ENCODE measurements around the gene EVC.

Gene EVC

DNA sequence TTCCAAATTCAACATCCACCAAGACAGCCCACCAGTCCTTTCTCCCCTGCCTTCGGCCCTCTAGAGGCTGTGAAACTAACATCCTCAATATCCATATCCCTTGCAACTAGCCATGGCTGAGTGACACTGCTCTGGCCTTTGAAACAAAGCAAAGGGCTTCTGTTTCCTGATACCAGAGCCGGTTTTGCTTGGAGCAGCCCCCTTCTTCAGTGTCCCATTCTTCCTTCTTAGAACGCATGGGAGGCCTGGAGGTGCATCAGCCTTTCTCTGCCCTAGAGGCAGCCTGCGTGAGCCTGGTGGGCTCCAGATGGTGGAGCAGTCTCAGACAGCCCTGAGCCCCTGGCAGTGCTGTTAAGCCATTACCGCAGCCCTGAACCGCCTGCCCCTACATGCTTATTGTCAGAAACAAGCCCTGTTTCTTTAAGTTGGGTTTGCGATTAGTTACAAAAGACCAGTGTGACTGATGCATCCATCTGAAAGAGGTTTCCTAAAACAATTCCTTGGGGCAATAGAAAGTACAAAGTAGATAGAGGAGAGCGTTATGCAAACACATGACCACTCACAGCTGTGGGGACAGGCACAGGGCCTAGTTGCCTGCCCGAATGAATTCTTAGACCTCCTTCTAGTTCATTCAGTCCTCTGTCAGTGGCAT is 74.1 kb downstream of the EVC start:
- Histone ChIP-seq H3K4me2 (ENCODE audit: insufficient read depth, low read length, poor library complexity, severe bottlenecking) (no peak overlapping the region), H3K9ac (ENCODE audit: low read depth, low read length, poor library complexity) (no peak overlapping the region), H3K4me3 (ENCODE audit: low read length in 2 of 2) (no peak overlapping the region), H3K36me3 (replicated peaks in 1 of 2; ENCODE audit: control insufficient read depth in 2 of 2, insufficient read depth in 2 of 2, low read length in 2 of 2) (peaks cover 15 to 50% of the 10 kb centered on the region in 2 donors), H4K8ac (ENCODE audit: low read depth, low read length) (no peak overlapping the region), H3K27me3 (ENCODE audit: control insufficient read depth in 3 of 3, insufficient read depth in 3 of 3, low read depth in 1 of 3, low read length in 3 of 3) (no peaks in the 10 kb centered on the region), H2AK5ac (ENCODE audit: low read depth, low read length) (no peak overlapping the region), H2BK12ac (ENCODE audit: low read length) (no peak overlapping the region), H2AFZ (ENCODE audit: low read length) (no peak overlapping the region), H2BK120ac (ENCODE audit: low read depth, low read length) (no peak overlapping the region), H3K79me1 (ENCODE audit: low read depth, low read length) (no peaks in the 10 kb centered on the region), H3K27ac (replicated peaks; ENCODE audit: low read length) (peak overlapping the region; percentile 47), H4K91ac (ENCODE audit: low read depth, low read length, poor library complexity) (no peak overlapping the region), H3K4ac (ENCODE audit: low read length) (no peak overlapping the region), H3K4me1 (ENCODE audit: control insufficient read depth in 2 of 2, insufficient read depth in 1 of 2, low read depth in 1 of 2, low read length in 2 of 2) (peaks cover 0 to 5% of the 10 kb centered on the region in 2 donors), H3K14ac (ENCODE audit: low read length) (no peak overlapping the region), H2BK5ac (ENCODE audit: low read length) (no peak overlapping the region), H2BK15ac (ENCODE audit: low read length) (no peak overlapping the region), H3K9me3 (replicated peaks in 1 of 2; ENCODE audit: control insufficient read depth in 2 of 2, insufficient read depth in 1 of 2, low read depth in 1 of 2, low read length in 2 of 2) (no peaks in the 10 kb centered on the region), H3K18ac (ENCODE audit: low read length) (no peak overlapping the region), H3K23ac (ENCODE audit: low read depth, low read length, poor library complexity) (no peak overlapping the region)
- WGBS, 2 donors (ENCODE audit: extremely low coverage in 2 of 2, insufficient read length in 2 of 2, insufficient replicate concordance in 1 of 2), result no CpG with 5 or more reads among the region's 9 CpGs
- DNase-seq (ENCODE audit: low spot score), result no peak

DNA sequence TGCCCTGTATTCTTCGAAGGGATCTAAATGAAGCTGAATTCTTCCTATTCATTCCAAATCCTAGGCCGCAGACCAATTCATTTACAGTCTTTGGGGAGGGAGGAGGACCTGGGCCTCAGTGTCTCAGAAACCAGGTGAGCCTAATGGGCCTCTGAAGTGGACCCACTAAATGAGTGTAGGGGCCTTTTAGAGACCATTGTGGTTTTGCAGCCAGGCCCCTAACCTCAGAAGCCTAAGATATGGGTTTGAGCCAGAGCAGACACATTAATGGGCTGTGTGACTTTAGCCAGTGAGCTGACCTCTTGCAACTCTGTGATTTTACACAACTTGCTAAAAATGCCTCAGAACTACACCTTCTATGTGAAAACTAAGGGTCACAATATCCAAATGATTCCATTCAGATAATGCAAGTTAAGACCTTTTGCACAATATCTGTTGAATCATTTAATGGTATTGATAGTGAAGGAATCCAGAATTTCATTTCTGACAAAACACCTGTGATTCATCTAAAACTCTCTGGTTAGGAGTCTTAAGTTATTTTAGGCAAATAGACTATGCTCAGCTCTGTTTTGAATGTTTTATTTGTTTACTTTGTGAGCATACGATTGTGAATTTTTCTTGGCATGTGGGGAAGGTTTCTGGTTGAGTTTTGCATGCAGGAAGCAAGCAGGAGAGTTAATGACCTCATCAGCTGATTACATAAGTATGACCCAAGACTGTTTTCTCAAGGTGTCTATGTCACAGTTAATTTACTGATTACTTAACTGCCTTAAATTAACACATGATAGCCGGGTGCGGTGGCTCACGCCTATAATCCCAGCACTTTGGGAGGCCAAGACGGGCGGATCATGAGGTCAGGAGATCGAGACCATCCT is 75.0 kb downstream of the EVC start:
- Histone ChIP-seq H3K27me3 (ENCODE audit: control insufficient read depth in 3 of 3, insufficient read depth in 3 of 3, low read depth in 1 of 3, low read length in 3 of 3) (no peaks in the 10 kb centered on the region), H3K4me1 (ENCODE audit: control insufficient read depth in 2 of 2, insufficient read depth in 1 of 2, low read depth in 1 of 2, low read length in 2 of 2) (peaks cover 0 to 5% of the 10 kb centered on the region in 2 donors), H3K27ac (replicated peaks; ENCODE audit: low read length) (no peak overlapping the region), H3K4me2 (ENCODE audit: insufficient read depth, low read length, poor library complexity, severe bottlenecking) (no peak overlapping the region), H3K23ac (ENCODE audit: low read depth, low read length, poor library complexity) (no peak overlapping the region), H3K4ac (ENCODE audit: low read length) (no peak overlapping the region), H3K36me3 (replicated peaks in 1 of 2; ENCODE audit: control insufficient read depth in 2 of 2, insufficient read depth in 2 of 2, low read length in 2 of 2) (peaks cover 15 to 50% of the 10 kb centered on the region in 2 donors), H3K14ac (ENCODE audit: low read length) (no peak overlapping the region), H4K91ac (ENCODE audit: low read depth, low read length, poor library complexity) (no peak overlapping the region), H2BK15ac (ENCODE audit: low read length) (no peak overlapping the region), H3K79me1 (ENCODE audit: low read depth, low read length) (no peaks in the 10 kb centered on the region), H3K9me3 (replicated peaks in 1 of 2; ENCODE audit: control insufficient read depth in 2 of 2, insufficient read depth in 1 of 2, low read depth in 1 of 2, low read length in 2 of 2) (no peaks in the 10 kb centered on the region), H3K4me3 (ENCODE audit: low read length in 2 of 2) (no peak overlapping the region), H2BK12ac (ENCODE audit: low read length) (no peak overlapping the region), H2BK5ac (ENCODE audit: low read length) (no peak overlapping the region), H2AFZ (ENCODE audit: low read length) (no peak overlapping the region), H2BK120ac (ENCODE audit: low read depth, low read length) (no peak overlapping the region), H4K8ac (ENCODE audit: low read depth, low read length) (no peak overlapping the region), H2AK5ac (ENCODE audit: low read depth, low read length) (no peak overlapping the region), H3K18ac (ENCODE audit: low read length) (no peak overlapping the region), H3K9ac (ENCODE audit: low read depth, low read length, poor library complexity) (no peak overlapping the region)
- no peak for DNase-seq (ENCODE audit: low spot score)
- WGBS, 2 donors (ENCODE audit: extremely low coverage in 2 of 2, insufficient read length in 2 of 2, insufficient replicate concordance in 1 of 2), result no CpG with 5 or more reads among the region's 9 CpGs

- H3K18ac ChIP-seq (ENCODE audit: low read length), result no peak overlapping the region
- peaks cover 0 to 5% of the 10 kb centered on the region in 2 donors for H3K4me1 ChIP-seq (ENCODE audit: control insufficient read depth in 2 of 2, insufficient read depth in 1 of 2, low read depth in 1 of 2, low read length in 2 of 2)
- H3K79me1 ChIP-seq (ENCODE audit: low read depth, low read length), result no peaks in the 10 kb centered on the region
- no peak for DNase-seq (ENCODE audit: low spot score)
- H3K23ac ChIP-seq (ENCODE audit: low read depth, low read length, poor library complexity), result no peak overlapping the region
- H2BK120ac ChIP-seq (ENCODE audit: low read depth, low read length), result no peak overlapping the region
- H4K8ac ChIP-seq (ENCODE audit: low read depth, low read length), result no peak overlapping the region
- H2BK5ac ChIP-seq (ENCODE audit: low read length), result no peak overlapping the region
- no peaks in the 10 kb centered on the region for H3K9me3 ChIP-seq (replicated peaks in 1 of 2; ENCODE audit: control insufficient read depth in 2 of 2, insufficient read depth in 1 of 2, low read depth in 1 of 2, low read length in 2 of 2)
- H2AFZ ChIP-seq (ENCODE audit: low read length), result no peak overlapping the region
- H3K4me3 ChIP-seq (ENCODE audit: low read length in 2 of 2), result no peak overlapping the region
- no peak overlapping the region for H2BK15ac ChIP-seq (ENCODE audit: low read length)
- H3K9ac ChIP-seq (ENCODE audit: low read depth, low read length, poor library complexity), result no peak overlapping the region
- peaks cover 15 to 50% of the 10 kb centered on the region in 2 donors for H3K36me3 ChIP-seq (replicated peaks in 1 of 2; ENCODE audit: control insufficient read depth in 2 of 2, insufficient read depth in 2 of 2, low read length in 2 of 2)
- no peak overlapping the region for H2BK12ac ChIP-seq (ENCODE audit: low read length)
- no peak overlapping the region for H2AK5ac ChIP-seq (ENCODE audit: low read depth, low read length)
- H4K91ac ChIP-seq (ENCODE audit: low read depth, low read length, poor library complexity), result no peak overlapping the region
- H3K4me2 ChIP-seq (ENCODE audit: insufficient read depth, low read length, poor library complexity, severe bottlenecking), result no peak overlapping the region
- WGBS, 2 donors (ENCODE audit: extremely low coverage in 2 of 2, insufficient read length in 2 of 2, insufficient replicate concordance in 1 of 2), result no CpG with 5 or more reads among the region's 8 CpGs
- no peak overlapping the region for H3K27ac ChIP-seq (replicated peaks; ENCODE audit: low read length)
- H3K4ac ChIP-seq (ENCODE audit: low read length), result no peak overlapping the region
- H3K27me3 ChIP-seq (ENCODE audit: control insufficient read depth in 3 of 3, insufficient read depth in 3 of 3, low read depth in 1 of 3, low read length in 3 of 3), result no peaks in the 10 kb centered on the region
- H3K14ac ChIP-seq (ENCODE audit: low read length), result no peak overlapping the region
Measured at GRCh38 chr4:5787311-5787710, 76.3 kb downstream of the EVC start.

DNA sequence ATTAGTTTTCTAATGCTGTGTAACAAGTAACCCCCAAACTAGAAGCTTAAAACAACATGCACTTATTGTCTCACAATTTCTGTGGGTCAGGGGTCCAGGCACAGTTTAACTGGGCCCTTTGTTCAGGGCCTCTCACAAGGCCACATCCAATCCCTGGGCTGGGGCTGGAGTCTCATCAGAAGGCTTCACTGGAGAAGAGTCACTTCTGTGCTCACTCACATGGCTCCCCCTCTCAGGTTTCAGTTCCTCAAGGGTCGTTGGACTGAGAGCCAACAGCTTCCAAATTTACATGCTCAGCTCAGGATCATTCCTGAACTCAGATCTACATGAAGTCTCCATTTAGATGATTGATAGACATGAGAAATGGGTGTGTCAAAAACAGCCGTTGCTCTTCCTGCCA is 77.1 kb downstream of the EVC start:
- no peak overlapping the region for H4K8ac ChIP-seq (ENCODE audit: low read depth, low read length)
- no peak overlapping the region for H2AFZ ChIP-seq (ENCODE audit: low read length)
- no peak overlapping the region for H4K91ac ChIP-seq (ENCODE audit: low read depth, low read length, poor library complexity)
- H2BK5ac ChIP-seq (ENCODE audit: low read length), result no peak overlapping the region
- no peak overlapping the region for H3K18ac ChIP-seq (ENCODE audit: low read length)
- no peak overlapping the region for H3K4me3 ChIP-seq (ENCODE audit: low read length in 2 of 2)
- peaks cover 11 to 48% of the 10 kb centered on the region in 2 donors for H3K36me3 ChIP-seq (replicated peaks in 1 of 2; ENCODE audit: control insufficient read depth in 2 of 2, insufficient read depth in 2 of 2, low read length in 2 of 2)
- H3K79me1 ChIP-seq (ENCODE audit: low read depth, low read length), result no peaks in the 10 kb centered on the region
- H3K4me2 ChIP-seq (ENCODE audit: insufficient read depth, low read length, poor library complexity, severe bottlenecking), result no peak overlapping the region
- no CpG with 5 or more reads among the region's 2 CpGs for WGBS, 2 donors (ENCODE audit: extremely low coverage in 2 of 2, insufficient read length in 2 of 2, insufficient replicate concordance in 1 of 2)
- peaks cover 0 to 5% of the 10 kb centered on the region in 2 donors for H3K4me1 ChIP-seq (ENCODE audit: control insufficient read depth in 2 of 2, insufficient read depth in 1 of 2, low read depth in 1 of 2, low read length in 2 of 2)
- no peak overlapping the region for H2BK12ac ChIP-seq (ENCODE audit: low read length)
- H2BK120ac ChIP-seq (ENCODE audit: low read depth, low read length), result no peak overlapping the region
- H3K23ac ChIP-seq (ENCODE audit: low read depth, low read length, poor library complexity), result no peak overlapping the region
- no peak for DNase-seq (ENCODE audit: low spot score)
- no peak overlapping the region for H3K27ac ChIP-seq (replicated peaks; ENCODE audit: low read length)
- H2BK15ac ChIP-seq (ENCODE audit: low read length), result no peak overlapping the region
- no peaks in the 10 kb centered on the region for H3K9me3 ChIP-seq (replicated peaks in 1 of 2; ENCODE audit: control insufficient read depth in 2 of 2, insufficient read depth in 1 of 2, low read depth in 1 of 2, low read length in 2 of 2)
- H3K27me3 ChIP-seq (ENCODE audit: control insufficient read depth in 3 of 3, insufficient read depth in 3 of 3, low read depth in 1 of 3, low read length in 3 of 3), result no peaks in the 10 kb centered on the region
- no peak overlapping the region for H3K14ac ChIP-seq (ENCODE audit: low read length)
- no peak overlapping the region for H2AK5ac ChIP-seq (ENCODE audit: low read depth, low read length)
- H3K9ac ChIP-seq (ENCODE audit: low read depth, low read length, poor library complexity), result no peak overlapping the region
- H3K4ac ChIP-seq (ENCODE audit: low read length), result no peak overlapping the region

Measured in neuronal stem cell (in vitro differentiated cells).